GM08714 (cell line): ENCODE results near the gene MKLN1.
"Not testable (repeated sequence)": the region's sequence is repeated elsewhere in the genome, so short reads cannot be mapped to it uniquely, and the experiment has no call there.

Source experiments
- H3K4me3 ChIP-seq: fragments of 200-500 bp; sonication (Bioruptor generic); 2 replicates; pipeline ENCODE4 v1.5.1; 2014; ENCODE audit warnings: mild to moderate bottlenecking, low read length, inconsistent platforms
- ZNF274 ChIP-seq: IDR thresholded peaks from 2 replicates; pipeline ENCODE4 v1.6.1; 2012; ENCODE audit warnings: mild to moderate bottlenecking, low read depth, low read length

The MKLN1 gene

GRCh38 chr7:131495669-131496498, 168.2 kb downstream of the MKLN1 start:
- H3K4me3 ChIP-seq = no peak overlapping the region
- TF ChIP-seq ZNF274 = no peak

GRCh38 chr7:131497454-131497853, 169.8 kb downstream of the MKLN1 start:
- TF ChIP-seq ZNF274 = no peak
- H3K4me3 ChIP-seq = no peak overlapping the region

- TF ChIP-seq ZNF274 = no peak
- no peak overlapping the region for H3K4me3 ChIP-seq
Observed at GRCh38 chr7:131498237-131498885, 170.7 kb downstream of the MKLN1 start.

- TF ChIP-seq ZNF274 = no peak
- H3K4me3 ChIP-seq = no peak overlapping the region
Observed at GRCh38 chr7:131499801-131500200, 172.1 kb downstream of the MKLN1 start.

- TF ChIP-seq ZNF274 = no peak
- H3K4me3 ChIP-seq = no peak overlapping the region
Observed at GRCh38 chr7:131500357-131500756, 172.7 kb downstream of the MKLN1 start.

GRCh38 chr7:131501422-131501821, 173.7 kb downstream of the MKLN1 start:
- H3K4me3 ChIP-seq = no peak overlapping the region
- no peak for TF ChIP-seq ZNF274

GRCh38 chr7:131501930-131502685, 174.4 kb downstream of the MKLN1 start:
- H3K4me3 ChIP-seq = no peak overlapping the region
- TF ChIP-seq ZNF274 = no peak

GRCh38 chr7:131502810-131503508, 175.3 kb downstream of the MKLN1 start:
- H3K4me3 ChIP-seq = no peak overlapping the region
- no peak for TF ChIP-seq ZNF274

- TF ChIP-seq ZNF274 = no peak
- no peak overlapping the region for H3K4me3 ChIP-seq
Observed at GRCh38 chr7:131503639-131504038, 176.0 kb downstream of the MKLN1 start.

GRCh38 chr7:131504157-131504899, 176.7 kb downstream of the MKLN1 start:
- no peak overlapping the region for H3K4me3 ChIP-seq
- TF ChIP-seq ZNF274 = no peak

- not testable (repeated sequence) for H3K4me3 ChIP-seq
Observed at GRCh38 chr7:131505037-131505620, 177.5 kb downstream of the MKLN1 start.

GRCh38 chr7:131505636-131506557, 178.2 kb downstream of the MKLN1 start:
- no peak for TF ChIP-seq ZNF274
- no peak overlapping the region for H3K4me3 ChIP-seq
